ENCODE measurements around the gene PXYLP1. TPM values are rescaled to one million over a fixed set of nuclear protein-coding genes. Genes with fewer than 3 reads are reported as not detected.
A peak's percentile ranks its signal among the peaks of the same experiment; 100 is the strongest.

The PXYLP1 gene
- total RNA-seq, 1 donor from 2014 or later = 26.1 TPM

DNA sequence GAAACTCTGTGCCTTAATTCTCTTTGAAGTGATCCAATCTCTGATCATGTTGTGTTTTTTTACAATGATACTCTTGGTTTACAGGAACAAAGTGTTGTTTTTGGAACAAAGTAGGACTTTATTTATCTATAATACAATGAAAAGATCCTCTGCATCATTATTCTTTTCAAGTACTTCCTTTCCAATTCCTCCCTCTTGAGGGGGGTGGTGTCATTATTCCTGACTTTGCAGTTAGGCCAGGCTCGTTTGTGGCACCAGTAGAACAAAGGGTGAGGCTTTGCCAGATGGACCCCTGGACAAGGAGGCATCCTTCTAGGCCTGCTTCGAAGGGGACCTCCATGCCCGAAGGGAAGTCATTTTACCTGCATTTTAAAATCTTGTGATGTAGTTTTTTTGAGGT is 95.0 kb downstream of the PXYLP1 start:
- Mint-ChIP-seq H3K27ac (peak overlapping the region; percentile 65), H3K4me3 (no peak overlapping the region), H3K36me3 (no peaks in the 10 kb centered on the region), H3K27me3 (no peaks in the 10 kb centered on the region), H3K9me3 (no peaks in the 10 kb centered on the region), H3K4me1 (ENCODE audit: unreplicated experiment) (peaks cover 16% of the 10 kb centered on the region)
- TF ChIP-seq, protein P1, sequence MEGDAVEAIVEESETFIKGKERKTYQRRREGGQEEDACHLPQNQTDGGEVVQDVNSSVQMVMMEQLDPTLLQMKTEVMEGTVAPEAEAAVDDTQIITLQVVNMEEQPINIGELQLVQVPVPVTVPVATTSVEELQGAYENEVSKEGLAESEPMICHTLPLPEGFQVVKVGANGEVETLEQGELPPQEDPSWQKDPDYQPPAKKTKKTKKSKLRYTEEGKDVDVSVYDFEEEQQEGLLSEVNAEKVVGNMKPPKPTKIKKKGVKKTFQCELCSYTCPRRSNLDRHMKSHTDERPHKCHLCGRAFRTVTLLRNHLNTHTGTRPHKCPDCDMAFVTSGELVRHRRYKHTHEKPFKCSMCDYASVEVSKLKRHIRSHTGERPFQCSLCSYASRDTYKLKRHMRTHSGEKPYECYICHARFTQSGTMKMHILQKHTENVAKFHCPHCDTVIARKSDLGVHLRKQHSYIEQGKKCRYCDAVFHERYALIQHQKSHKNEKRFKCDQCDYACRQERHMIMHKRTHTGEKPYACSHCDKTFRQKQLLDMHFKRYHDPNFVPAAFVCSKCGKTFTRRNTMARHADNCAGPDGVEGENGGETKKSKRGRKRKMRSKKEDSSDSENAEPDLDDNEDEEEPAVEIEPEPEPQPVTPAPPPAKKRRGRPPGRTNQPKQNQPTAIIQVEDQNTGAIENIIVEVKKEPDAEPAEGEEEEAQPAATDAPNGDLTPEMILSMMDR (conservative IDR thresholded peaks at IDR 0.05) = no peak
- no peak for DNase-seq (ENCODE audit: extremely low spot score, unreplicated experiment)

DNA sequence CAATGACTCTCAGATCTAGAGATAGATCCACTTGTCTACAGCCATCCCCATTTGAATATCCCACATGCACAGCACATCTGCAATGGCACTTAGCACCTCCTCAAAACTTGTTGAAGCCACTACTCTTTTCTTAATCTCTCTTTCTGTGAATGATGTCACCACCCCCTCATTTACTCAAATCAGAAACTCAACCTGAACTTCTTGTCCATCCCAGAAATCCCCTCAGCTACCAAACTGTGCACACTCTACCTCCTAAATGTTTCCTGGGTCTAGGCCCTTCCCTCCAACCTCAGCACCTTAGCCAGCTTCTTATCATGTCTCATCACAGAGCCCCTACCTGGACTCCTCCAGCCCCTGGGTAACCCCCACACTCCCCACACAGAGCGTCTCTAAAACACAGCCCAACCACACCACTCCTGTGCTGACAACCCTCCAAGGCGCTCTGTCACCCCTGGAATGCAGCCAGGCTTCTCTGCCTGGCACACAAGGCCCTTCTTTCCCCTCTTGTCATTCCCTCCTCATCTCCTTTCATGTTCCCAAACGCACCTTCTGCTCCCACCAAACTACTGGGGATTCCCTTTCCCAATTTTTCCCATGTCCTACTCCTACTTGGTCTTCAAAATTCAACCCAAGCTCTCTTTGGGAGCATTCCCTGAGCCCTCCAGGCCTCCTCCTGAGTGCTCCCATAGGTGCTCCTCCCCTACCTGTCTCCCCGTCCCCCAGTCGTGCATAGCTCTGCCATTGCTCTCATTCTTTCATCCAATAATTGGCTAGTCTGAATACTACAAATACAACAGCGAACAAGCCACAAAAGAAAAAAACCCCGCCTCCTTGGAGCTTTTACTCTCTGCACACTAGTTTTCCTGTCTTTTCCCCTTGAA is 96.9 kb downstream of the PXYLP1 start:
- Mint-ChIP-seq H3K27ac (no peak overlapping the region), H3K36me3 (no peaks in the 10 kb centered on the region), H3K27me3 (no peaks in the 10 kb centered on the region), H3K4me1 (ENCODE audit: unreplicated experiment) (peaks cover 27% of the 10 kb centered on the region), H3K4me3 (no peak overlapping the region), H3K9me3 (no peaks in the 10 kb centered on the region)
- TF ChIP-seq, protein P1 (conservative IDR thresholded peaks at IDR 0.05) = no peak
- DNase-seq (ENCODE audit: extremely low spot score, unreplicated experiment) = no peak

DNA sequence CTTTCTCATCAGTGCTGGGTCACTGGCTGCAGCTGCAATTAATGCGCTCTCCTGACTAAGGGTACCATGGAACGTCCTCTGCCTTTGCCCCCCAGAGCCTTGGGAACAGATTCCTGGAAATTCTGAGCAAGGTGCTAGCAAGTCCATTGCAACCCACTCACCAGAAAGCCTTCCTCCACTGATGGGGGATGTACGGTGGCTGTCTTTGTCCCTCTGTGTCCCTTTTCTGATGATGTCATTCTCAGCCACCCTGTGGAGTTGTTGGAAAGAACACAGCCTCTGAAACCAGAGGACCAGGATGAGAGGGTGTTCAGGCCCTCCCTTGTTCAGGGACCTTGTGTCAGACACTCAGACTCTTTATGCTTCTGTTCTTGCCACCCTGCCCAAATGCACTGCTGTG is 98.6 kb downstream of the PXYLP1 start:
- DNase-seq (ENCODE audit: extremely low spot score, unreplicated experiment) = no peak
- Mint-ChIP-seq H3K27ac (no peak overlapping the region), H3K36me3 (no peaks in the 10 kb centered on the region), H3K27me3 (no peaks in the 10 kb centered on the region), H3K4me1 (ENCODE audit: unreplicated experiment) (peaks cover 35% of the 10 kb centered on the region), H3K4me3 (no peak overlapping the region), H3K9me3 (no peaks in the 10 kb centered on the region)
- TF ChIP-seq, protein P1 (conservative IDR thresholded peaks at IDR 0.05) = no peak

DNA sequence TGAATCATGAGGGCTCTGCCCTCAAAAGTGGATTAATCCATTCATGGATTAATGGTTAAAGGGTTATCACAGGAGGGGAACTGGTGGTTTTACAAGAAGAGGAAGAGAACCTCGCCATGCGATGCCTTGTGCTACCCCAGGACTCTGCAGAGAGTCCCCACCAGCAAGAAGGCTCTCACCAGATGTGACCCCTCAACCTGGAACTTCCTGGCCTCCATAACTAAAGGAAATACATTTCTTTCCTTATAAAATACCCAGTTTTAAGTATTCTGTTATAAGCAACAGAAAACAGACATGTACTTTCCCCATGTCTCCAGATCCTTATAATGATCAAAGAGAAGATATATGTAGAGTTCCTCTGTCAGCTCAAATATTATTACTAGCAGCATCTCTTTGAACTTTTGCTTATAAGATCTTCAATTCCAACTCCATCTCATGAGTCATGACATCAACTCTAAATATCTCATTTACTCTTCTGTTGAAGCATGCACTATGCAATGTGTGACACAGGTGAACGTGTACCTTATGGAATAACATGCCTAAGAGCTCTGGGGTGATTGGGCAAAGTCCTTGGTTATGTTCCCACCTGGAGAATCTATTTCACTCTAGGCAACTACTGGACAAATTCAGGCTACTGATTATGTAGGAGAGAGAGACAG is 99.2 kb downstream of the PXYLP1 start:
- DNase-seq (ENCODE audit: extremely low spot score, unreplicated experiment) = no peak
- TF ChIP-seq, protein P1 (conservative IDR thresholded peaks at IDR 0.05) = no peak
- no peak overlapping the region for H3K4me3 Mint-ChIP-seq
- no peaks in the 10 kb centered on the region for H3K9me3 Mint-ChIP-seq
- peaks cover 39% of the 10 kb centered on the region for H3K4me1 Mint-ChIP-seq (ENCODE audit: unreplicated experiment)
- no peaks in the 10 kb centered on the region for H3K27me3 Mint-ChIP-seq
- no peaks in the 10 kb centered on the region for H3K36me3 Mint-ChIP-seq
- H3K27ac Mint-ChIP-seq = no peak overlapping the region

DNA sequence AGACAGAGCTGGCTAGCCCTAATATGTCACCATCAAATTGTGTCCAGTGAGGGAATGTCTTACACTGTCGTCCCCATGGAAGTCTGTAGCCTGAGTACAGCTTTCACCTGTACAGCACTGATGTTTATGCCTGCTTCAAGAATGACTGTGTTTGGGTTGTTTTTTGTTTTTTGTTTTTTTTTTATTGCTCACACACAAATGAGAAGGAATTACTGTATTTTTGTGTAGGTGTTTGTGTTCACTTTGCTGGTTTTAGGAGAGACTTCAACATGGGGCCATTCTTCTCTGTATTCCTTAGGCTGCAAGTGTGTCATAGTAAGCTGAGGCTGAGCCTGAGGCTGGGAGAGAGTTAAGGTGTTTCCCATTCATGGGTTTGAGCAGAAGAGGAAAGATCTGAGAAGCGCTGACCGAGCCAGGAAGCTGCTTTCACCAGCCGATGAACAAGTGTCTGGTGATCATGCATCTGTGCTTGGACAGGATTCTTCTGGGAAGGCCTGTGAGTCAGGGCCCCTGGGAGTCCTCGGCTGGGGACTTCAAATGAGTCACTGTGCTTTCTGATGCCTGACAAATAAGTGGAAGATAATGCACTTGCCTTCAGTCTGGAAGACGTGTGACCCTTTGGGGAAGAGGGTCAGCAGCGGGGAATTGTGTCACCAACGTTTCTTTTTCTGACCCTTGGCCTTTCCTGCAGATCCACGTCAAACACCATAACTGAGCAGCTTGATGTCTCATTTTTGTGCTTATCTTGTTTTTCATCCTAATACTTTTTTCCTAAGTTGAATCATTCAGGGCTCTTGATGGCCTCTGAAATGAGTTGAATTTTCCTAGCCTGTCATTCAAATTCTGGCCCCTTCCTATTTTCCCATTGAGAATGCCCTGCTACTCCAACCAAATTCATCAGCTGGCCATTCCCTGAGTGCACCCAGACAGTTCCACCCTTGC is 100.0 kb downstream of the PXYLP1 start:
- H3K4me3 Mint-ChIP-seq = no peak overlapping the region
- peak overlapping the region; percentile 5 for H3K27ac Mint-ChIP-seq
- DNase-seq (ENCODE audit: extremely low spot score, unreplicated experiment) = no peak
- peaks cover 33% of the 10 kb centered on the region for H3K4me1 Mint-ChIP-seq (ENCODE audit: unreplicated experiment)
- H3K27me3 Mint-ChIP-seq = no peaks in the 10 kb centered on the region
- H3K36me3 Mint-ChIP-seq = no peaks in the 10 kb centered on the region
- no peaks in the 10 kb centered on the region for H3K9me3 Mint-ChIP-seq
- TF ChIP-seq, protein P1 (conservative IDR thresholded peaks at IDR 0.05) = no peak

All from type B pancreatic cell (in vitro differentiated cells).